GM18526 (cell line): Measurements from ENCODE around the gene CCDC137.

Experiments used
- POLR2A ChIP-seq: IDR thresholded peaks from 3 replicates; pipeline ENCODE4 v1.6.1; 2011; ENCODE audit not compliant: insufficient read length; ENCODE audit errors: extremely low read depth

Gene CCDC137

GRCh38 chr17:81691196-81691595 lies 24.7 kb downstream of the CCDC137 start:
- no peak for TF ChIP-seq POLR2A

- TF ChIP-seq POLR2A, result no peak
These were observed 25.1 kb downstream of the CCDC137 start for GRCh38 chr17:81691608-81692007.

GRCh38 chr17:81693509-81694210 lies 27.1 kb downstream of the CCDC137 start:
- no peak for TF ChIP-seq POLR2A

- no peak for TF ChIP-seq POLR2A
These were observed 28.3 kb downstream of the CCDC137 start for GRCh38 chr17:81694810-81695209.

- no peak for TF ChIP-seq POLR2A
These were observed 28.7 kb downstream of the CCDC137 start for GRCh38 chr17:81695211-81695610.

- TF ChIP-seq POLR2A, result no peak
These were observed 29.3 kb downstream of the CCDC137 start for GRCh38 chr17:81695801-81696200.

- TF ChIP-seq POLR2A, result no peak
These were observed 29.8 kb downstream of the CCDC137 start for GRCh38 chr17:81696218-81696941.

- TF ChIP-seq POLR2A, result no peak
These were observed 30.9 kb downstream of the CCDC137 start for GRCh38 chr17:81697261-81698044.

GRCh38 chr17:81700353-81701287 lies 34.1 kb downstream of the CCDC137 start:
- TF ChIP-seq POLR2A, result no peak

GRCh38 chr17:81701288-81702071 lies 34.9 kb downstream of the CCDC137 start:
- no peak for TF ChIP-seq POLR2A

- peak; percentile 96 for TF ChIP-seq POLR2A
These were observed 36.6 kb downstream of the CCDC137 start, which contains the start of gene MRPL12 for GRCh38 chr17:81702934-81703746. MRPL12 (plus strand) TSS chr17:81703367; CDS start chr17:81703502, 135 bp downstream.

GRCh38 chr17:81703747-81704654 lies 37.5 kb downstream of the CCDC137 start:
- TF ChIP-seq POLR2A, result no peak
